Hepatic stellate cell (primary cell): Measurements from ENCODE around the gene CRABP2.

Source experiments
- DNase-seq: peaks from one replicate; pipeline ENCODE4 v3.0.0; 2011; ENCODE audit warnings: low spot score

CRABP2 gene

DNA sequence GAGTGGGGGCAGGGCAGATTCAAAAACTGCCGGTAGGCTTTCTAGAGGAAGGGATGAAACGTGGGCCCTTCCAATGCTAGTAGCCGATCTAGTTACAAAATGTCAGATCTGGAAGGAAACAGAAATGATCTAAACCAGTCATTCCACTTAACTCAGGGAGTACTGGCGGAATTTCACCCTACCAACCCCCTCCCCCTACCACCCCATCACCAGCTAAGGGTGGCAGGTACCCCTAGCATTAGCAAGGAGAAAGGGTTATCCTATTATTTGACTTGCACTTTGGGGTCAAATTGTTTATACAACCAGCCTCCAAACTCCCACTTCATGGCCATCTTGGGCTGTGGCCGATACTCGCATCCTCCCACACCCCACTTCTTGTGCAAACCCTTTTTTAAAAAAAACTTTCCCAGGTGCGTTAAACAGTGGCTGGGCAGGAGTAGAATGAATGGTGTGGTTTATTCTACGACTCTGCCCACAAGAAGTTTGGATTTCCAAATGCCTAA is 36.1 kb upstream of the CRABP2 start:
- no peak for DNase-seq

DNA sequence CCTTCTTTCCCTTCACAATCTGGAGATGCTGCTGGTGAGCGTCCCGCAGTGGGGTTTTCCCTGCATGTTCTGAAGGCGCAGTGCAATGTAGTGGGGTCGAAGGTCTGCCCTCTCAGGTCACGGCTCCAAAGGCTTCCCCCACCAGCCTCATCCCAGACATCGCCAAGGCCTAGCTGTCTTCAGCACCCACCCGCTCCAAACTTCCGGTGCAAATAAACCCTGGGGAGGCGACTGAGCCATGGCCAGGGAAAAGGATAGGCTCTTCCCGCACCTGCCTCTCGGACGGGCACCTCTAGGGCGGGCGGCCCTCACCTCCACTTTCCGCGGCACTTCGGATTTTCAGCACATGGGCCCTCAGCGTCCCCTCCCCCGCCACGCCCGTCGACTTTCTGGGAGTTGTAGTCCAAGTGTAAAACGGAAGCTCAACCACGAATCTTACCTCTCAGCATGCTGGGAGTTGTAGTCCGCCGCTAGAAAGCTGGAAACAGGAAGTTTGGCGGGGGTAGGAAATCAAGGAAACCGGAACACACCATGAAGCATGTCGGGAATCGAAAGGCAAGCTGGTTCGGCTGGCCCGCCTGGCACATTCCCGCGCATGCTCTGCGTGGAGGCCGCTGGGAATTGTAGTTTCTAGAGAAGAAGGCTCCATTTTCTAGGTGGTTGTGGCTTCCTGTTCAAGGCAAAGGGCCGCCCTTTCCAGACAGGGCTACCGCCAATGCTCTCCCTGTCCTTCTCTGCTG is 35.5 kb upstream of the CRABP2 start, which contains the start of gene MRPL24:
Gene MRPL24 (minus strand): TSS at position 348 of the 740 bp plus-strand sequence. CDS start 2,384 bp downstream, outside the sequence.
- peak; percentile 96 for DNase-seq

DNA sequence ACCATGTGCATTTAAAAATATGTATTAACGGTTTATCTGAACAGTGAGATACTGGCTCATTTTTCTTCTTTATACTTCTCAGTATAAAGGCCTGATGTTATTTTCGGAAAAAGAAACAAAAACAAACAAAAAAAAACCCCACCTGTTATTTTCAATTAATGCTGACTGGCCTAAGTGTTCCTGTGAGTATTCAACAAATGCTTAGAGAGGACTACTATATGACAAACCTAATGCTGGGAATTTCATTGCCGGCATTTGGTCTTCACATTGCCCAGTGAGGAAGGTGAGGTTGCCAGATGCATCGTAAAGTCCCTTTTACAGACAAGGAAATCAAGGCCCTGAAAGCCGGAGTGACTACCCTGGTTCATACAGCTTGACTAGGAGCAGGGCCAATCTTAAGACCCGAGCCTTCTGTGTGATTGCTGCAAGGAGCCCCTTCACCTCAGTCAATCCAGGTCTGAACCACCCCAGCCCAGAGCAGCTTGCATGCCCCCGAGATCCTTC is 34.9 kb upstream of the CRABP2 start:
- no peak for DNase-seq

DNA sequence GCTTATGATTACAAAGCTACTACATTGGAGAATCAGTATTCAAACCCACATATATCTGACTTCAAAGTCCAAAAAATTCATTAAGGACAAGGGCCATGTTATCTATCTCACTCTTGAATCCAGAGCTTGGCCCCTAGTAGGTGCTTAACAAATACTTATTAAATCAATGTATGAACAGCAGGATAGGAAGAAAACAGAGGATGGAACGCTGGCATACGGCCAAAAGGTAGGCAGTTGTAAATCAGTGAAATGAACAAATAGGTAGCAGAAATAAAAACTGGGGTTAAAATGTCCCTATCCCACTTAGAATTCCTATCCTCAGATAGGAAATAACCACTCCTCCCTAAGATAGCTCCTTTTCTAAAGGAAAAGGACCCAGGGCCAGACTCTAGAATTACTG is 33.5 kb upstream of the CRABP2 start:
- no peak for DNase-seq

DNA sequence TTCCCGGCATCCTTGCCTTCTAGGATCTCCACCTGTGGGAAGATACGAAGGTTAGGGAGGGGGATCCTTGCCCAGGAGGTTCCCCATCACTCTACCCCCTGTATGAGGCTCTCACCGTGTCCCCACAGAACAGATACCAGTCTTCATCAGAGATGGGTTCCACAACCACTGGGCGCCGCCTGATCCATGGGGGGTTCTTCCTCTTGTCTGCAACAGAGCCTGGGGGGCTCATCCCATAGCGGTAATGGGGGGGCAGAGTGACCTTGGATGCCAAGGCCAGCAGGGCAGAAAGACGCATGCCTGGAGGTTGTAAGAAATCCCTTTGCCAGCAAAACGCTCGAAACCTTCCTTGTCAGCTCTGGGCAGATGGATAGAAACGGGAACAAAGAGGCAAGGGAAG is 33.0 kb upstream of the CRABP2 start:
- no peak for DNase-seq

DNA sequence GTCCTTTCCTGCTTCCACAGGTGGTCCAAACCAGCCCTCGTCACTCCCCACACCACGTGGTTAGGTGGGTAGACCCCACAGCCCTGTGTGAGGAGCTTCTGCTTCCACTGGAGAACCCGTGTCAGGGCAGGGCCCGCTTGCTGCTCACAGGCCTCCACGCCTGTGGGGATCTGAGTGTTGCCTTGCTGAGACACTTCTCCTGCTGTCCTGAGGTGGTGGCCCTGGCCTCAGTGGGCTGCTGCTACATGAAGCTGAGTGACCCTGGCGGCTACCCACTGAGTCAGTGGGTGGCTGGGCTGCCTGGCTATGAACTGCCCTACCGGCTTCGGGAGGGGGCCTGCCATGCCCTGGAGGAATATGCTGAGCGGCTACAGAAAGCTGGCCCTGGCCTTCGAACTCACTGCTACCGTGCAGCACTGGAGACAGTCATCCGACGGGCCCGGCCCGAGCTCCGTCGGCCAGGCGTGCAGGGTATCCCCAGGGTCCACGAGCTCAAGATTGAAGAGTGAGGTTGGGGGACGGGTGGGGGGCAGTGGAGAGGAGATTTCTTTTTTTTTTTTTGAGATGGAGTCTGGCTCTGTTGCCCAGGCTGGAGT is 28.7 kb upstream of the CRABP2 start:
- DNase-seq, result no peak

DNA sequence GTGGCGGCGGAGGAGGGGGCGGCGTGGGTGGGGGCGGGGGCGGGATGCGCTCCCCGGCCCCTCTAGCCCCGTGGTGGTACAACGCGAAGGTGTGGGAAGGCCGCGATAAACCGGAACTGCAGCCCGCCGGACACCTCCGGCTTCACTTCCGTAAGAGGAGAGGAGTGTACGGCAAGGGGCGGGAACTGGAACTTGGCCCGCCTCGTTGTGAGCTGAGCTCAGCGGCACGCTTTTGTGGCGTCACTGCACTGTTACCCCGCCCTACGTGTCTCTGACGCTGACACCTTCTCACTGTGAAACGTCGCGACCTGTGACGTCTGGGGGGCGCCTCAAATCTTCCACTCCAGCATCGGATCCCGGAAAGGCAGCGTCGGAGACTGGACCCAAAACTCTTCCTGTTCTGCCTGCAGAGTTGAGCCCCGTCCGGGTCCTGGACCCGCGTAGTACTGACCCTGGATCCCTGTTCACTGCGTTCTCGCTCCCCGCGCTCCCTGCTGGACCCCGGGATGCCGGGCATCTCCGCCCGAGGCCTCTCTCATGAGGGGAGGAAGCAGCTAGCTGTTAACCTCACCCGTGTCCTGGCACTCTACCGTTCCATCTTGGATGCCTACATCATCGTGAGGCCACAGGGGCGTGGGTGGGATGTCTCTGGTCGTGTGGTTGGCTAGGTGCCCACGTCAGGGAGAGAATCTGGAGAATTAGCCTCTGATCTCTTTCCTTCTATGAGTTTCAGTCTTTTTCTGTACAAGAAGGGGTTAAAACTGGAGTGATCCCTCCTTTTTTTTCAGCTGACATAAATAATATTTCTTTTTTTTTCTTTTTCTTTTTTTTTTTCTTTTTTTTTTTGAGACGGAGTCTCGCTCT is 23.4 kb upstream of the CRABP2 start, which contains the start of gene ISG20L2:
Gene ISG20L2 (minus strand): TSS at position 168 of the 864 bp plus-strand sequence. CDS start 1,114 bp downstream, outside the sequence.
- peak; percentile 95 for DNase-seq

DNA sequence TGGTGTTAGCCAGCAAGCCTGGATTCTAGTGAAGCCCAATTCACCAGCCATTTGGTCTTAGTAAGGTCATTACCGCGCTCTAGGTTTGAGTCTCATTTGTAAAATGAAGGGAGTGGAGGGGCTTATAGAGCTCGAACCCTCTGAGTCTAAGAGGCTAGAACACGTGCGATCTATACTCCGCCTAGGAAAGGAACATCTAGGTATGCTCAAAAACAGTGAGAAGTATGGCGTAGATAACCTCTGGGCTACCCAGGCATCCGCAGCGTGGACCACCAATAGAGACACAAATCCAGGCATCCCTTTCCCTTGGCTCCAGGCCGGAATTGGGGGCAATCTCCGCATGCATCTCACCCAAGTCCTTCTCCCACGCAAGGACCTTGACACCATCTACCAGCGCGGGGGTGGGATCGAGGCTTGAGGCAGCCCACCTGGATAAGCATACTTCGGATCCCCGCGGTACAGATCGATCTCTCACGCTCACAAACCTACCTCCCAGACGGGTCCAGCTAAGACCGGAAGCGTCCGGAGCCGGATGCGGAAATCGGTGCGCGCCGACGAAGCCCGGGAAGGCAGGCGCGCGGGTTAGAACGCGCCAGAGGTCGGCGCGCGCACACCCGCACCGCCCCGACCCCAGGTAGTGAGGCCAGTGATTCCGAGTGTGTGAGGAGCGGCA is 22.7 kb upstream of the CRABP2 start, which contains the start of gene METTL25B:
Gene METTL25B (plus strand): TSS at position 544 of the 673 bp plus-strand sequence. CDS start 636 bp downstream, outside the sequence.
- peak; percentile 89 for DNase-seq

DNA sequence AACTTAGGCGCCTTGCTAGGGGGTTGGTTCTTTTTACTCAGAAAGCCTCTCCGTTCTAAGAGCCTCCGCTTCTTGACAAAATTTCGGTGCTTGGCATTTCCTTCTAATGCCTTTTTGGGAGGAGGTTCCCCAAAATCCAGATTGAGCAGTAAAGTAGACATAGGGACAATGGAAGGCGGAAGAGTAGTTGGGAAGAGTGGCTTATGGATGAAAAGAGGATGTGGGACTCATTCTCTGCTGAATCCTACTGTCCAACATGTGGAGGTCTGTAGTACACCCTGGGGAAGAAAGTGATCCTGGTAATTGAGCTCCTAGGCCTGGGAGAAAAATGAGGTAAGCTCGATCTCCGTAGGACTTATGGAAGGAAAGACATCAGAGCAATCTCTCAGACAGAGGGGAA is 22.1 kb upstream of the CRABP2 start:
- no peak for DNase-seq

DNA sequence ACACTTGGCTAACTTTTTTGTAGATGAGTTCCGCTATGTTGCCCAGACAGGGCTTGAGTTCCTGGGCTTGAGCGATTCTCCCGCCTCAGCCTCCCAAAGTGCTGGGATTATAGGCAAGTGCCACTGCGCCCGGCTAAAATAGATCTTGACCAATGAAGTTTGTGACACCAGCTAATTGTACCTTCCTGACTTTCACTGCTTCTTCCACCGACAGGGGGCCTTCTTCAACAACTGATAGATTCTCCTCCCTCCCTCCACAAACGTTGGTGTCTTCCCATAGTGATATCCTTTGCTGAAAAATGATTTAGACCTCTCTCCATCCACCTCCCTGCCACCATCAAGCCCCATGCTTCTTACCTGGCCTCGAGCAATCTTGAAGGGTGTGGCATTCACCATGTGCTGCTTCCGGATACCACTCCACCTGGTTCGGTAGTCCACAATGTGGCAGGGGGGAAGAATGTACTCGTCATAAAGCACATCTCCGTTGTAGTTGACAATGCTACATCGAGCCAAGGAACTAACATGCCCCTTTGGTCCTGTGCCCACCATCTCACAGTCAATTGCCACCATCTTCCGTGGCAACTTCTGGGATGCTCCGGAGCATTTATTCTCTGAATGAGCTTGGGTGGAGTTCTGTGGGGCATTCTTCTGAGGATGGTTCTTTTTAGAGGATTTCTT is 21.3 kb upstream of the CRABP2 start:
- DNase-seq, result peak; percentile 77

DNA sequence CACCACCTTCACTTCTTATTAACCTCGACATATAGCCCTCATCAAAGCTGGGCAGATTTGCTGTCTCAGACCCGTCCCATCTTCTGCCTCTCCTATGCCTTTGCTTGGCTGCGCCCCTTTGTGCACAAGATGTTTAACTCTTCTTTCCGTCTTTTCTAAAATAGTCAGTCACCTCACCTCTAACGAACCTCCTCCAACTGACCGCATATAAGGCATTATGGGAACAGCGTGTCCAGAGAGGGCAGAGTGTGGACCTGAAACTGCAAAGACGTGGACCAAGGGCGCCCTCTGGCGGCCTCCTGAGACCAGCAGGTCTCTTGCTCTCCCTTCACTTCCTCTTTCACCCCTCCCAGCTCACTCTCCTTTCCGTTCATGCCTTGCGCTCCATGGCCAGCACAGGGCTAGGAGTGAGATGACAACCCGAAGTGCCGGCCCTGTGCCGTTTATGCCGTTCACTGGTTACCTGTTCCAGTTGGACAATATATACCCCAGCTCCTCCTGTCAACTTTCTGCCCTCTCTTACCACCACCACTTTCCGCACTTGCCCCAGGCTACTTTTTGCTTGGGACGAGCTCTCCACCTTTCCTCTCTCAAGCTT is 20.4 kb upstream of the CRABP2 start:
- DNase-seq, result peak; percentile 89

DNA sequence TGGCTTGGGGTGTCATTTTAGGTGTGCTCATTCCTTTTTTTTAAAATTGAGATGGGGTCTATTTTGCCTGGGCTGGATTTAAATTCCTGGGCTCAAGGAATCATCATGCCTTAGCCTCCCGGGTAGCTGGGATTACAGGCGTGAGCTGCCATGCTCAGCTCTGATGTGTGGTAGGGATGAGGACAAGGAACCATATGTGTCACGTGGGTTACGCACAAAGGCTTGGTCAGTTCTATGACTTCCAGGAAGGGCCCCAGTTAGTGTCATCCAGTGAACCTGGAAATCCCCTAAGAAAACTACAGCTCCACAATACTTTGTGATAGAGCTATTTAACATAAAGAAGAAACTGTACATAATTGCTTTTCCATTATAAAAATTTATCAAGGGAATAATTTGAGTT is 16.2 kb upstream of the CRABP2 start:
- no peak for DNase-seq

DNA sequence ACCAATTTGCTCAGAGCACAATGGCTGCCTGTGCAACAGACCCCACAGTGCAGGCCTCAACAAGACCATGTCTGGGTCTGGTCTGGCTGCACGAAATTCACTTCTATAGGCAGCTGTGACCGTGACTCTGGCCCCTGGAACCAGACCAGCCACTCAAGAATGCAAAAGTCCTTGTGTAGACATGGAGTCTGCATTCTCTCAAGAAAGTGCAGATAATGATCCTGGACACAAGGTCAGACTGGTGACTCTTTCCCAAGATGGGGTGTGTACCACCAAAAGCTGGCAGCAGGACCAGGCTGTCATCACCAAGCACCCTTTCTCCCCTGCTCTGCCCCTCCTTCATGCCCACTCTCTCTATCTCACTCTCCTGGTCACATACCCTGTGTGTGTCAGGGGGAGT is 15.7 kb upstream of the CRABP2 start:
- no peak for DNase-seq

DNA sequence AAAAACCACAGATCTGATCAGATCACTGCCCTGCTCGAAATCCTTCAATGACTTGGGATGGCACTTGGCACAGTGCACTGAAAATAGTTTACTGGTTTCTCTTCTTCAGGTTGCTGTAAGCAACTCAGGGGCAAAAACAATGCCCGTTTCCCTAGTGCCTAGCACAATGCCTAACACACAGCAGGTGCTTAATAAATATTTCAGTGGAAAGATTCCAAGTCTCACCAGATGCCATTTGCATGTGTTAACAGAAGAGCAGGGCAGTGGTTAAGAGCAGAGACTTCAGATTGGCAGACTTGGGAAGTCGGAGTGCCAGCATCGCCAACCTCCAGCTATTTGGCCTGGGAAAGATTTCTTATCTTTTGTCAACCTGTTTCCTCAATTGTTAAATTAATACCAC is 12.0 kb upstream of the CRABP2 start:
- DNase-seq, result no peak

DNA sequence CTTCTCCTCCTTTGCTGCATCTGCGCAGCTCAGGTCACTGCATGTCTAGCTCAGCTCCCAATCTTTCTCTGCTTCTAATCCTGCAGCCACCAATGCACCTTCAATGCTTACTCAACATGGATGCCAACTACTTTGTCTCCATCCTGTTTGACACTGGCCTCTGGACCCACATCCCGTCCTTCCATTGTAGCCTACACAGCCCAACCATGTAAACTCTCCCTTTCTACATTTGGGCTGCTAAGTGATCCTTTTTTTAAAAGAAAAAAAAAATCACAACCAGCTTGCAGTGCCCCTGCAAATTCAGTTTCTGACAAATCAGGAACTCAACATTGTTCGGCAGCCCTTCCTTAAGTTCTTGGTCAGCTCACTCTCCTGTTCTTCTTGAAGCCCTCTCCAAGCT is 9.4 kb upstream of the CRABP2 start:
- no peak for DNase-seq

DNA sequence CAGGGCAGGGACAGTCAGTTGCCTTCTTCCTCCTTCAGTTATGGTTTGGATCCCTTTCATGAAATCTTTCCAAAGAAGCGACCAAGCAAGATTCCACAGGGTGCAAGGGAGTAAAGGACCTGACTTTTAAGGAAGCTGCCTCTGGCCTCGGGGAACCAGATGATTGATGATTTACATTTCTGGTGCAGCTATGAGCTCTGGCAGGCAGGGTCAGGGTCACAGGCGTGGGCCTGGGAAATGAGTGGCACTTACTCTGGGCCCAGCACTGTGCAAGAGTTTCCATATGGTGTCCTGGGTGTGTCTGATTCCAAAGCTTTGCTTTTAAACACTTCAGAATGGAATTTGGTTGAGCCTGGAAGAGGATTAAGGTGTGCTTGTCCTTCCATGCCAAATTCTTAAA is 7.2 kb upstream of the CRABP2 start:
- DNase-seq, result no peak

DNA sequence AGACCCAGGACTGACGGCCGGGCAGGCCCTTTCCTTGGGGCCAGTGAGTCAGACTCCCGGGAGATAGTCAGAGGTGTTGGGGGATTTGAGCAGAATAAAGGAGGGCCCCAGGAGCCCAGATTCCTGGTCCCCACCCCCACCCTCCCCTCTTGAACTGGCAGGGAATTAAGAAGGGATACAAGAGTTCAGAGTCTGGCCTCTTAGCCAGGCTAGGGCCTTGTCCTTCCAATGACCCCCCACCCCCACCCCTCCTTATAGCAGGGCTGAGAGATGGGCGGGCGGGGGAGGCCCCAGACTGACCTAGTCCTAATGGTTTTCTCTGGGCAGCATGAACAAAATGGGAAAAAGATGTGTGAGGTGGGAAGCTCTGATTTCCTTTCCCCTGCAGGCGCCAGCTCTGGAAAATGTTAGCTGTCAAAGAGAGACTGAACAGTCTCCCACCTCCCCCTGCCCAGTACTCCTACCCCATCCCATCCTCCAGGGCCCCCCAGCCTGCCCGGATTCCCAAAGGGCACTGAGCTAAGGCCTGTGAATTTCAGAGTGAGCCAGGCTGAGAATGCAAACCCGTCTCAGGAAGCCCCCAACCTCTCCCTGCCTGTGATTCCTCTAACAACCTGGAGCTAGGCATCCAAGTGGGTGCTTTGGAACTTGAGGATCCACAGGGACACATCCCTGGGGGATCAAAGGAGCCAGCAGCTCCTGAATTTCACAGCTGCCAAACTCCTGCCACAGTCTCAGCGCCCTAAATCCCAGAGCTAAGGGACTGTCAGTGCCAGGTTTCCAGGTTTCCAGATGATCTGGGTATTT is 5.8 kb upstream of the CRABP2 start:
- no peak for DNase-seq

DNA sequence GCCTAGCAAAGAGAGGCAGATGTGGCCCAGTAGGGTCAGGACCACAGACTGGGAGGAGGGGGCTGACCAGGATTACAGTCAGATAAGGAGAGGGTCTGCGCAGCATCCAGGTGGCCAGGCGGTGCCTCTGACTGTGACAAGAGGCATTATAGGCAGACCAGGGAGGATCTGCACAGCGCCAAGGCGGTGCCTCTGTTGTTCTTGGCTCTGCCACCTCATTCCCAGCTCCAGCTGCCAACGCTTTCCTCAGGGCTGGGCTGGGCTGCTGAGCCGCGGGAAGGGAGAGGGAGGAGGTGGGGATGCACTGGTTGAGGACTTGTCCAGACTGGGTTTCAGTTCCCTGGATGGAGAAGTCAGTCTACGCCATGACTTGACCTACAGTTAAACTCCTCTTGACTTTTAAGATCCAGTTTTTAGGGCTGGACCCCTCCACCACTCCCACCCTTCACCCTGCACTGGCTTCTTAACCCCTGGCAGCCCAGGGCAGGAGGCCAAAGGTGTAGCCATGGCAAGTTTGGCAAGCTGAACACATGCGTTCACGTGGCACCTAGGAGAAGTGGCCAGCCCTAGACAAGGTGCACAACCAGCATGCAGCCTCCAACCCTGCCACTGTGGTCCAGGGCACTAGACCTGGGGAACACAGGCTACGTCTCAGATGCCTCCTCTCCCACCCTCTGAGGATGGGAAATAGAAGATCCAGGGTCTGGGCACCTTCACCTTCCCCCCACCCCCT is 4.5 kb upstream of the CRABP2 start:
- DNase-seq, result peak; percentile 90

DNA sequence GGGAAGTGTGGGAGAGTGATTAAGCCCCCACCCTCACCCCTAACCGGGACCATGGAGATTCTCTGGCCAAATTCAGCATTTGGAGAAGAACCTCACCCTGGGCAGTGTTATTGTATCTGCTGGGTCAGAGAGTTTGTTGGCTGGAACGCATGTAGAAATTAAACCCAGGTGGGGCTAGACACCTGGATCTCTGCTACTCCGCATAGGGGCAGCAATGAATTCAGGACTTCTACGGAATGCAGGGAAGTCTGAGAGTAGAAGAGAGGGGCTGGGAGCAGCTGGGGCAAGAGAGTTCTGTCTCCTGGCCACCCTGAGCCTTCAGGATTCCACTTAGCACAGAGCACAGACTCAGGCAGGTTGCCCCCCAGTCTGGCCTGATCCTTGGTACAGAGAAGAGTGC is 3.6 kb upstream of the CRABP2 start:
- no peak for DNase-seq
